ENCODE data around the gene RFX6.

The RFX6 gene

GRCh38 chr6:116949964-116950363 lies 72.9 kb downstream of the RFX6 start:
- TF ChIP-seq, protein P1, sequence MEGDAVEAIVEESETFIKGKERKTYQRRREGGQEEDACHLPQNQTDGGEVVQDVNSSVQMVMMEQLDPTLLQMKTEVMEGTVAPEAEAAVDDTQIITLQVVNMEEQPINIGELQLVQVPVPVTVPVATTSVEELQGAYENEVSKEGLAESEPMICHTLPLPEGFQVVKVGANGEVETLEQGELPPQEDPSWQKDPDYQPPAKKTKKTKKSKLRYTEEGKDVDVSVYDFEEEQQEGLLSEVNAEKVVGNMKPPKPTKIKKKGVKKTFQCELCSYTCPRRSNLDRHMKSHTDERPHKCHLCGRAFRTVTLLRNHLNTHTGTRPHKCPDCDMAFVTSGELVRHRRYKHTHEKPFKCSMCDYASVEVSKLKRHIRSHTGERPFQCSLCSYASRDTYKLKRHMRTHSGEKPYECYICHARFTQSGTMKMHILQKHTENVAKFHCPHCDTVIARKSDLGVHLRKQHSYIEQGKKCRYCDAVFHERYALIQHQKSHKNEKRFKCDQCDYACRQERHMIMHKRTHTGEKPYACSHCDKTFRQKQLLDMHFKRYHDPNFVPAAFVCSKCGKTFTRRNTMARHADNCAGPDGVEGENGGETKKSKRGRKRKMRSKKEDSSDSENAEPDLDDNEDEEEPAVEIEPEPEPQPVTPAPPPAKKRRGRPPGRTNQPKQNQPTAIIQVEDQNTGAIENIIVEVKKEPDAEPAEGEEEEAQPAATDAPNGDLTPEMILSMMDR (IDR thresholded peaks at IDR 0.05; ENCODE audit: borderline replicate concordance, insufficient read depth, low read depth, low read length) = no peak

GRCh38 chr6:116954335-116954734 lies 77.3 kb downstream of the RFX6 start:
- H3K4me3 ChIP-seq (ENCODE audit: low read depth, low read length) = no peak overlapping the region
- TF ChIP-seq, protein P1 (IDR thresholded peaks at IDR 0.05; ENCODE audit: borderline replicate concordance, insufficient read depth, low read depth, low read length) = no peak

More at GRCh38 chr6:116949964-116950363, 72.9 kb downstream of the RFX6 start:
- H3K4me3 ChIP-seq (ENCODE audit: low read depth, low read length) = no peak overlapping the region

DNA sequence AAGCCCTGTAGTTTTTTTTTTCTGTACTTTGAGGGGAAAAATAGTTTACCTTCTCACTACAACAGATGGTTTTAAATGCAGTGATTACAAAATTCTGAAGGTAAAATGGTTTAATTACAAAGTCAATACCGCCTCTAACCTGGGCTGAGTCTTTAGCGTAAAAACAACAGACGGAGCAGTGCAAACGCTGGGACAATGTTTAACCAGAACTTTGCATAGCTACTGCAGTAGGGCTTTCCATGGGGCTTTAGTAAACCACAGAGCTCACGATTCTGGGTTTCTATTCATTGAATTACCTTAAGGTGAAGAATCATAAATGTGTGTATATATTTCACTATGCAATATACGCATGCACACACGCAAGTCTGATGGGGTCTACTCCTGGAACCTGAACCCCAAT lies 77.9 kb downstream of the RFX6 start:
- TF ChIP-seq, protein P1 (IDR thresholded peaks at IDR 0.05; ENCODE audit: borderline replicate concordance, insufficient read depth, low read depth, low read length) = no peak
- no peak overlapping the region for H3K4me3 ChIP-seq (ENCODE audit: low read depth, low read length)

DNA sequence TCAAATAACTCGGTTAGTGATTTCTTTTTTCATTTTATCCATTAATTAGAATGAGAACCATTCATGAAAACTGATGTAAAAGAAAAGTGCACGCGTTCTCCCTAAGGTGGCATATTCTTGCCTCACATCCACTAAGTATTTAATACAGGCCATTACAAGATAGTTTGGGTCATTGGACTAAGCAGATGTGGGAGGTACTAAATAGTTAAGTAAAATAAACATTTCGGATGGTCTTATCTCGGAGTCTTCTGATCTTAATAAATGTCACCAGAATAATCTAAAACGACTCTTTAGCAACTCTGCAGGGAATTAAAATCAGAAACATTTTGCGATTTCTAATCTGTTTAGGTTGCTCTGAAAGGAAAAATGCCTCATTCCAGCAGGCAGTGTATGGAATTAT lies 78.7 kb downstream of the RFX6 start:
- TF ChIP-seq, protein P1 (IDR thresholded peaks at IDR 0.05; ENCODE audit: borderline replicate concordance, insufficient read depth, low read depth, low read length) = no peak
- H3K4me3 ChIP-seq (ENCODE audit: low read depth, low read length) = no peak overlapping the region

DNA sequence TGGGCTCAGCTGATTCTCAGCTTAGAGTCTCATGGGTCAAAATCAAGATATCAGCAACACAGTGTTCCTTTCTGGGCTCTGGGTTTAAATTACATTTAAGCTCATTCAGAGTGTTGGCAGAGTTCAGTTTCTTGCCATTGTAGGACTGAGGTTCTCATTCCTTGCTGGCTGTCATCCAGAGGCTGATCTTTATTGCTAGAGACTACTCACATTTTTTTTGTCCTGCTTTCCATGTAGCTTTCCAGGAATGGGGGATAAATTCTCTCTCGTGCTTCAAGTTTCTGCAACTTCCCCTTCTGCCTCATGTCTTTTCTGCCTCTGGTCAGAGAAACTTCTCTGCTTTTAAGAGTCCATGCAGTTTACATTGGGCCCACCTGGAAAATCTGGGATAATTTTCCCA lies 86.9 kb downstream of the RFX6 start:
- TF ChIP-seq, protein P1 (IDR thresholded peaks at IDR 0.05; ENCODE audit: borderline replicate concordance, insufficient read depth, low read depth, low read length) = no peak

GRCh38 chr6:116966675-116967576 lies 89.9 kb downstream of the RFX6 start:
- TF ChIP-seq, protein P1 (IDR thresholded peaks at IDR 0.05; ENCODE audit: borderline replicate concordance, insufficient read depth, low read depth, low read length) = no peak
- H3K4me3 ChIP-seq (ENCODE audit: low read depth, low read length) = no peak overlapping the region

More for the DNA sequence above, 86.9 kb downstream of the RFX6 start:
- no peak overlapping the region for H3K4me3 ChIP-seq (ENCODE audit: low read depth, low read length)

Measured in GM12875 (cell line).